ENCODE data around the gene RASA2.
"Not testable (repeated sequence)": the region's sequence is repeated elsewhere in the genome, so short reads cannot be mapped to it uniquely, and the experiment has no call there.

DNA sequence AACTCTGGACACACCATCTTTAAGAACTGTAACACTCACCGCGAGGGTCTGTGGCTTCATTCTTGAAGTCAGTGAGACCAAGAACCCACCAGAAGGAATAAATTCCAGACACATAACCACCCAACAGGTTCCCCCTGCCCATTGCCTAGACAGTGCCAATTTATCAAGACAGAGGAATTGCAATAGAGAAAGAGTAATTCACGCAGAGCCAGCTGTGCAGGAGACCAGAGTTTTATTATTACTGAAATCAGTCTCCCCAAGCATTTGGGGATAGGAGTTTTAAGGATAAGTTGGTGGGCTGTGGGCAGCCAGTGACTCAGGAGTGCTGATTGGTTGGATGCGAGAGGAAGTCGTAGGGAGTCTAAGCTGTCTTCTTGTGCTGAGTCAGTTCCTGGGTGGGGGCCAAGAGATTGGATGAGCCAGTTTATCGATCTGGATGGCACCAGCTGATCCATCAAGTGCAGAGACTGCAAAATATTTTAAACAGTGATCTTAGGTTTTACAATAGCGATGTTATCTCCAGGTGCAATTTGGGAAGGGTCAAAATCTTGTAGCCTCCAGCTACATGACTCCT lies 142.1 kb downstream of the RASA2 start:
- TF ChIP-seq, protein P1, sequence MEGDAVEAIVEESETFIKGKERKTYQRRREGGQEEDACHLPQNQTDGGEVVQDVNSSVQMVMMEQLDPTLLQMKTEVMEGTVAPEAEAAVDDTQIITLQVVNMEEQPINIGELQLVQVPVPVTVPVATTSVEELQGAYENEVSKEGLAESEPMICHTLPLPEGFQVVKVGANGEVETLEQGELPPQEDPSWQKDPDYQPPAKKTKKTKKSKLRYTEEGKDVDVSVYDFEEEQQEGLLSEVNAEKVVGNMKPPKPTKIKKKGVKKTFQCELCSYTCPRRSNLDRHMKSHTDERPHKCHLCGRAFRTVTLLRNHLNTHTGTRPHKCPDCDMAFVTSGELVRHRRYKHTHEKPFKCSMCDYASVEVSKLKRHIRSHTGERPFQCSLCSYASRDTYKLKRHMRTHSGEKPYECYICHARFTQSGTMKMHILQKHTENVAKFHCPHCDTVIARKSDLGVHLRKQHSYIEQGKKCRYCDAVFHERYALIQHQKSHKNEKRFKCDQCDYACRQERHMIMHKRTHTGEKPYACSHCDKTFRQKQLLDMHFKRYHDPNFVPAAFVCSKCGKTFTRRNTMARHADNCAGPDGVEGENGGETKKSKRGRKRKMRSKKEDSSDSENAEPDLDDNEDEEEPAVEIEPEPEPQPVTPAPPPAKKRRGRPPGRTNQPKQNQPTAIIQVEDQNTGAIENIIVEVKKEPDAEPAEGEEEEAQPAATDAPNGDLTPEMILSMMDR (IDR thresholded peaks at IDR 0.05), result not testable (repeated sequence)
- TF ChIP-seq POLR2A (IDR thresholded peaks at IDR 0.05), result not testable (repeated sequence)
